NCI-H82 treated with DMSO at 0.1 percent for 48 hours (cell line): ENCODE data around the gene ODF2.

Experiments
- DNase-seq: peaks from one replicate; lab custom pipeline; 2025; ENCODE audit not compliant: unreplicated experiment; lab: John Stamatoyannopoulos, UW

ODF2 gene

DNA sequence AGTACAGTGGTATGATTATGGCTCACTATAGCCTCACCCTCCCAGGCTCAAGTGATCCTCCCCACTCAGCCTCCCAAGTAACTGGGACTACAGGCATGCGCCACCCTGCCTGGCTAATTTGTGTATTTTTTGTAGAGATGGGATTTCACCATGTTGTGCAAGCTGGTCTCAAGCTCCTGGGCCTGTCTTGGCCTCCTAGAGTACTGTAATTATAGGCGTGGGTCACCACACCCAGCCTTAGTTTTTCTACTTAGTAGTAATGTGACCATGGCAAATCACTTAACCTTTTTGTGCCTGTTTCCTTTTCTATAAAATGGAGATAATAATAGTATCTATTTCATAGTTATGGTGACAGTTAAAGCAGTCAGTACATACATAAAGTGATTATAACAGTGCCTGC, 70.9 kb downstream of the ODF2 start:
- no peak for DNase-seq

DNA sequence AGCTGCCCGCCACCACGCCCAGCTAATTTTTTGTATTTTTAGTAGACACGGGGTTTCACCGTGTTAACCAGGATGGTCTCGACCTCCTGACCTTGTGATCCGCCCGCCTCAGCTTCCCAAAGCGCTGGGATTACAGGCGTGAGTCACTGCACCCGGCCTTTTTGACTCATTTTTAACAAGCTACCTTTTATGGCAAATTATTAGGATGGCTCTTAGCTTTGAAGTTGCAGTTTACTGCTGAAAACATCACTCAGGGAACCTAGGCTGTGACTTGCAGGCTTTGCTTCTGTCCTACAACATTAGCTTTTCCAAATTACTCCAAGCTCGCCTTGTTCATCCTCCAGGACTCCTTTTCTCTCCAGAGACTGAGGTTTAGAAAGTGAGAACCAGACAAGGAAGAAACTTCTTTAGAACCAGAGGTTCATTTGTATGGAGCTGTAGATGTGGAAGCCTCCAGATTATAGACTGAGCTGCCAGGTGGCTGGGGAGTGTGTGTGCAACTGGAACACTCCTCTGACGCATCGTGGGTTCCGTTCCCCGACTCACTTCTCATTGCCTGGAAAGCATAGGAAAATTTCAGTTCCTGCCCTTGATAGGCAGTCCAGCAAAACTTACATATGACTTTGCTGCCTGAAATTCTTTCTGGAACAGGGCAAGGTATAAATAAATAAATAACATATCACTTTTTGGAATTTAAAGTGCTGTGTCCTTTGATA, 72.8 kb downstream of the ODF2 start:
- DNase-seq = no peak

DNA sequence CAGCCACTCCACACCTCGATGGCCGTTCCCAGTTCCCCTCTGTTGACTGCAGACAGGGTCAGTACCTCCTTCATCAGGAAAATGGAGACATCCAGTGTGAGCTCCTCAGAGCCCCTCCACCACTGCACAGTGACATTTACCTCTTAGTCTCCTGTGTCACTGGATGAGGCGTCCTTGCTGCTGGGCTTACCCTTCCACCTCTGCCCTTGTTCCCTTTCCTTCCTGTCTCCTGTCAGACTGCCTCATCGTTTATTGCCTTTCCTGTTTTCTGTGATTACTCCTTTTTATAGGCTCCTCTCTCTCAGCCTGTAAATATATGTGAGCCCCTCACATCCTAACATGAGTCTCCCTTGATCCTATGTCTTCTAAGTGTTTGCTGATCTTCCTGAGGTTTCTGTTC, 73.4 kb downstream of the ODF2 start:
- DNase-seq = no peak

DNA sequence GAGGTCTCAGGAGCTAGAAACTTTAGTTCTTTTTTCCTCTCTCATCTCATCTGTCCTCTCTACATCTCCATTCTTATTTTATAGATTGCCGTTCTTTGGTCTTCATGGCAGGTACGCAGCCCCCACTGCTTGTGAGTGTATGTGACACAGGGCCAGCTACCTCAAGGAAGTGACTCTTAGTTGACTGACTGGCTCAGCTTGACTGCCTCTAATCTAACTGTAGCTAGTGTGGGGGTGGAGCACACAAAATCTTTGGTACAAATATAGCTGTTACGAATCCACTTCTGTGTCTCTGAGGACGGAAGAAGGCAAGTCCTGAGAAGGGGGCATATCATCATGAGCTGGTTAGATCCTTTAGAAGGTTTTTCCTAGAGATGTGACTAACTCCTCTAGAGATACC, 76.8 kb downstream of the ODF2 start:
- no peak for DNase-seq

- DNase-seq = no peak
These were observed 85.0 kb downstream of the ODF2 start for GRCh38 chr9:128540634-128541360.

DNA sequence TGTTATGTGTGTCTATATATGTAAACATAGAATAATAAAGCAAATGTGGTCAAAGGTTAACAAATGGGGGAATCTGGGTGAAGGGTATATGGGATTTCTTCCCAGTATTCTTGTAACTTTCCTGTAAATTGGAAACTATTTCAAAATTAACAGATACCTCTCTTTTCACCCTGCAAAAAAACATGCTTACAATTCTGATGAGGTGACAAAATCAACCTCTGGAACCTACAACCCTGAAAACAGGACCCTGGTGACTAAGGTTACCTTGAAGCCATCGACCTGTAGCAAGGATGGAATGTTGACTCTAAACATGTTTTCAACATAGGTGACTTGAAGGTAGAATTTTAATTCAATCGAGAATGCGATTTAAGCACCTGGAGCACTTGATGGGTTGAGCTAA, 90.7 kb downstream of the ODF2 start:
- no peak for DNase-seq

DNA sequence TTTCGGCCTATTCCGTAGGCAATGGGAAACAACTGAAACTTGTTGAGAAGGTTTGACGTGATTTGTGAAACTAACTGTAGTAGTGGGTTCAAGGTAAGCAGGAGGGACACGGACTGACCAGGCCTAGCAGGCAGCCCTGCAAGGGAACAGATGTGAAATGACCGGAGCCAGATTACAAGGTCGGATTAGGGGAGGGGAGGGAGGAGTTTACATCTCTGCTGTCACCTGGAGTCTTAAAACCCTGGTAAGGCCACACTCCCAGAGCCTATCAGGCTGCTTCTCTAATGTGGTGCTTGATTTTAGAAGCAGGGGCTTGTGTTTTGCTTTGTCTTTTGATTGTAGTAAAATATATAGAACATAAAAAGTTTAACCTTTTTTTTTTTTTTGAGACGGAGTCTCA, 93.1 kb downstream of the ODF2 start:
- DNase-seq = peak; percentile 91

GRCh38 chr9:128550226-128550625, 94.4 kb downstream of the ODF2 start:
- DNase-seq = no peak
